Spinal cord (tissue), 10 donors: ENCODE data around the gene CWC25. TPM values are rescaled to one million over a fixed set of nuclear protein-coding genes. Genes with fewer than 3 reads are reported as not detected.
"Not testable (repeated sequence)": the region's sequence is repeated elsewhere in the genome, so short reads cannot be mapped to it uniquely, and the experiment has no call there.

Experiments
- DNase-seq, 6 donors: peaks; one replicate each; pipeline versions ENCODE4 v3.0.0 to v3.0.0-alpha.2; 2013 to 2015; ENCODE audit warnings: low spot score in 6 of 6, low read depth in 4 of 6
- H3K27ac ChIP-seq: one replicate; pipeline ENCODE4 v1.5.1; 2013; ENCODE audit warnings: low read depth, low read length, control low read depth
- H3K27me3 ChIP-seq: one replicate; pipeline ENCODE4 v1.6.1; 2013; ENCODE audit warnings: low read length; ENCODE audit not compliant: control insufficient read depth, insufficient read depth
- H3K36me3 ChIP-seq: one replicate; pipeline ENCODE4 v1.6.1; 2013; ENCODE audit warnings: low read length; ENCODE audit not compliant: control insufficient read depth, insufficient read depth
- H3K4me1 ChIP-seq: one replicate; pipeline ENCODE4 v1.6.1; 2013; ENCODE audit warnings: low read length; ENCODE audit not compliant: control insufficient read depth, insufficient read depth
- H3K4me3 ChIP-seq: one replicate; pipeline ENCODE4 v1.5.1; 2013; ENCODE audit warnings: low read depth, low read length, control low read depth
- H3K9me3 ChIP-seq: one replicate; pipeline ENCODE4 v1.6.1; 2013; ENCODE audit warnings: low read length; ENCODE audit not compliant: control insufficient read depth, insufficient read depth
- WGBS: methylation state at CpG from one replicate; pipeline ENCODE4 v1.1.5; 2013; ENCODE audit warnings: missing lambda C conversion rate; ENCODE audit not compliant: insufficient coverage; 5-methylcytosine and 5-hydroxymethylcytosine counted together
- polyA plus RNA-seq, 2 donors: library from polyadenylated mRNA; unstranded; fragments of 120-200 nt; gene quantifications; one replicate each; pipeline ENCODE4 v1.2.1, GENCODE V29; 2013; ENCODE audit not compliant: insufficient read length in 2 of 2
- total RNA-seq, 2 donors: library from RNA; depleted of rRNA in 1 of 2; stranded (reverse); fragments of 120-200 nt in 1 of 2; fragments of >200 nt in 1 of 2; gene quantifications; one replicate each; pipeline versions ENCODE4 v1.2.3 to v1.2.4, GENCODE V29; 2013 to 2014
- donor health status: healthy.

The CWC25 gene
- total and polyA plus RNA-seq, 4 donors: 8.2 to 21.2 (median 16.4) TPM

DNA sequence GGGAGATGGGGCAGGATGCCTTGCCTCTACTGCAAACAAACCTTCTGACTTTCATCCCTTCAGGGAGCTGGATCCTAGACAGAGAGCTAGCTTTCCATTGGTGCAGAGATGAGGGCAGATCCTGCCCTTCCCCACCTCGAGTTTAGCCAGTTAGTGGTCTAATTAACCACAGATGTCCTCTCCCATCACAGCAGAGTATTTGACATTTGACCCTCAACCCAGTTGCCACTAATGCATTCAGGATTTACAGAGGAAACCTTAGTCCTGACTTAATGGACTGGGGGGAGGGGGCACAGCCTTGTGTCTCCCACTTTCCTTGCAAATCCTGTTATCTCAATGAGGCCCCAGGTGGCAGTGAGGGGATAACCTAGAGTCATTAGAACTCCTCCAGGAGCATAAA, 35.9 kb downstream of the CWC25 start:
- DNase-seq: no peak
- 40% methylated on average over 1 of the region's 1 CpG for WGBS
- no peak overlapping the region for H3K27ac ChIP-seq
- H3K36me3 ChIP-seq: peaks cover 45% of the 10 kb centered on the region
- no peaks in the 10 kb centered on the region for H3K27me3 ChIP-seq
- no peak overlapping the region for H3K4me3 ChIP-seq
- no peaks in the 10 kb centered on the region for H3K9me3 ChIP-seq
- peaks cover 3% of the 10 kb centered on the region for H3K4me1 ChIP-seq

DNA sequence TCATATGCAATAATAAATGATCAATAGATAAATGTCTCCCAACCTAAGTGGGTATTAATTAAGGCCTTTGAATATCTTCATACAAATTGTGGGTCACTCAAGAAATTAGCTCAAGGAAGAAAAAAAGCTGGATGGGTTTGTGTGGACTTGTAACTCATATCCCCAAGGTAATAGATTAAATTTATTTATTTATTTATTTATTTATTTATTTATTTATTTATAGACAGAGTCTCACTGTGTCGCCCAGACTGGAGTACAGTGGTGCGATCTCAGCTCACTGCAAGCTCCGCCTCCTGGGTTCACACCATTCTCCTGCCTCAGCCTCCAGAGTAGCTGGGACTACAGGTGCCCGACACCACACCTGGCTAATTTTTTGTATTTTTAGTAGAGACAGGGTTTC, 37.1 kb downstream of the CWC25 start:
- WGBS: 100% methylated on average over 1 of the region's 4 CpGs
- H3K4me1 ChIP-seq, DNase-seq, H3K4me3 ChIP-seq, H3K9me3 ChIP-seq, H3K27ac ChIP-seq, H3K27me3 ChIP-seq: not testable (repeated sequence)
- peaks cover 53% of the 10 kb centered on the region for H3K36me3 ChIP-seq

DNA sequence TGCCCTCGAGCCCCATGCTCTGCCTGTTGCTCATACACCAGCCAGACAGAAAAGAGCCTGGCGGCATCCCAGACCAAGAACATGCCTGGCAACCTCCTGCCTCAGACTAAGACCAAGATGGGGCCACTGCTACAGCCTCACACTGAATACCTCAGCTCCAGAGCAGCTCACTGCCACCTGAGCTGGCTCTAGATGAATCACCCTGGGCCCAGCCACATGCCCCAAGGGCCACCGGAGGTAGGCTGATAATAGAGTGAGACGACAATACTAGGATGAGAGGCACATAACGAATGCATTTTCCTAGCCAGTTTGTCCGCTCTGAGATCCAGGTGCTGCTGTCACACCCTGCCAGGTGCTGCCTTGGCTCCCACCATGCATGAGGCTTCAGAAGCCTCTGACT, 38.7 kb downstream of the CWC25 start:
- Histone ChIP-seq H3K27ac (no peak overlapping the region), H3K9me3 (no peaks in the 10 kb centered on the region), H3K4me3 (no peak overlapping the region), H3K4me1 (peaks cover 3% of the 10 kb centered on the region), H3K36me3 (peaks cover 58% of the 10 kb centered on the region), H3K27me3 (no peaks in the 10 kb centered on the region)
- 91% methylated on average over 6 of the region's 6 CpGs for WGBS
- DNase-seq: no peak

DNA sequence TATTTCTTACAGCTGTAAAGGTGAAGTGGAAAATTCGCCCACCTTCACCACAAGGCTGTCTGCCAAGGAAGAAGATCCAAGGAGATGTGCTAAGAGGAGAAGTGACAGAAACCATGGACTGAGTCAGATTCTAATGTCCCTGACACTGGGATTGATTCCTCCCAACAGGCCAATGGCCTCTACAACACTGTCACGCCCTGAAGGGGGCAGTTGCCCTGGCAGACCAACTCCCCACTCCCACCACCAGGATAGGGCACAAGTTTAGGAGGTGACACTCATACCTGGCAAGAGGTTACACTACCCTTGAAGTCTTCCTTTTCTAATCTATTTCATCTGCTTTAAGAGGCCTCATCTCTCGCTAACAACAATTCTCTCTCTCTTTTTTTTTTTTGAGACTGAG, 41.9 kb downstream of the CWC25 start:
- no peak for DNase-seq
- Histone ChIP-seq H3K27ac (no peak overlapping the region), H3K9me3 (no peaks in the 10 kb centered on the region), H3K4me3 (no peak overlapping the region), H3K36me3 (peaks cover 90% of the 10 kb centered on the region), H3K27me3 (no peaks in the 10 kb centered on the region), H3K4me1 (no peaks in the 10 kb centered on the region)
- 96% methylated on average over 2 of the region's 3 CpGs for WGBS

DNA sequence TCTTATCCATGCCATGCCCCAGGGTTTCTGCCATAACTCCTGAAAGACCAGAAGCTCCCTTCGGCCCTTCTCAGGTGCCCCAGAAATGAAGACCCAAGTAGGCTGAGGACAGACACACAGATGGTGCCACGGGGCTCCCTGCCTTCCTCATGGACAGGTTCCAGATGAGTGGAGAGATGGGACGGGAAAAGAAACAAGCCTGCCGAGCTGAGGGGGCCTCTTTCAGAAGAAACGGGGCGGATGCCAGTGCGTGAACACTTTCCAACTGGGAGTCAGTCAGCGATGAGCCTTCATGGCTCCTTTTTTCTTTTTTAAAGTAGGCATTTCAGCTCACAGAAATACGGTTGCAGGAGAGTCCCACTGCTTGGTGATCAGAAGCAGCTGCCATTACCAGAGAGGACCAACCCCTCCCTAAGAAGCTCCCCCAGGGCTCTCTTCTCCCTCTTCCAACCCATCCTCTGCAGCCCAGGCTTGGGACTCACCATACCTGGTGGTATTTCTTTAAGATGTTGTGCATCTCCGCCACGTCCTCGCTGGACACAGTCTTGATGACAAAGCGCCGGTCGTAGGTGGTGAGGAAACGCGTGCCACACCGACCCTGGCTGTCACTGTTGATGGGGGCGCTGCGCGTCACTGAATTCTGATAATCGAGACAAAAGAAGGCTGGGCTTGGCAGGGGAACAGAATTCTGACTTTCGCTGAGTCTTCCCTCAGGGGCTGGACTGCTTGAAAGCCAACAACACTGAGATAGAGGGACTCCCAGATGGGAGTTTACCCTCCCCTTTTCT, 45.0 kb downstream of the CWC25 start:
- Histone ChIP-seq H3K27me3 (no peaks in the 10 kb centered on the region), H3K36me3 (peaks cover 99% of the 10 kb centered on the region), H3K4me3 (no peak overlapping the region), H3K9me3 (no peaks in the 10 kb centered on the region), H3K27ac (no peak overlapping the region), H3K4me1 (no peaks in the 10 kb centered on the region)
- peak in 1 of 6 donors; percentile 16 for DNase-seq
- 82% methylated on average over 22 of the region's 23 CpGs for WGBS

DNA sequence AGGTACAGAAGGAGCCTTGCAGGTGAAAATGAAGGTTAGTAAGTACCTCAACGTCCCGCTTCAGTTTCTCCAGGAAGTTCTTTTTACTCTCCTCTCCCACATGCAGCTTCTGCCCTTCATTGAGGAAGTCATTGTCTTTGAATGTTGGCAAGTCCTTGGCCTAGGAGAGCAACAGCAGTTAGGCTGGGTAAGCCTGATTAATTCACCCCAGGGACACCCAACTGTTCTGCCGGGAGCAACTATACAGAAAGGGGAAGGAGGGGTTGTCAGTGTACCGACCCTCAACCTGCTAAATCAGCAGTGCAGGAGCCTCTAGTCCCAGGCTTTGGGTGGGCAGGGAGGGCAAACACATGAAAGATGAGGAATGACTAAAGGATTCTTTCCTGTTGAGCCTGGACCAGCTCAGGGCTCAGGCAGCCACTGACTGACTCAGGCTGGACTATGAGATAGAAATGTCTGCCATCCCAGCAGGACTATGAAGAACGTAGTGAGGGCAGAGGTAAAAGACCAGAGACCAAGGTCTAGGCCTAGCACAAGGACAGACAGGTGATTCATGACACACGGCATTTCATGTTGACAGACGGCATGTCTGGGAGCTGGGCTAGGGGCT, 47.4 kb downstream of the CWC25 start:
- no peaks in the 10 kb centered on the region for H3K27me3 ChIP-seq
- H3K36me3 ChIP-seq: peaks cover 94% of the 10 kb centered on the region
- no peaks in the 10 kb centered on the region for H3K9me3 ChIP-seq
- H3K4me3 ChIP-seq: no peak overlapping the region
- DNase-seq: no peak
- H3K27ac ChIP-seq: no peak overlapping the region
- WGBS: 73% methylated on average over 5 of the region's 7 CpGs
- no peaks in the 10 kb centered on the region for H3K4me1 ChIP-seq

DNA sequence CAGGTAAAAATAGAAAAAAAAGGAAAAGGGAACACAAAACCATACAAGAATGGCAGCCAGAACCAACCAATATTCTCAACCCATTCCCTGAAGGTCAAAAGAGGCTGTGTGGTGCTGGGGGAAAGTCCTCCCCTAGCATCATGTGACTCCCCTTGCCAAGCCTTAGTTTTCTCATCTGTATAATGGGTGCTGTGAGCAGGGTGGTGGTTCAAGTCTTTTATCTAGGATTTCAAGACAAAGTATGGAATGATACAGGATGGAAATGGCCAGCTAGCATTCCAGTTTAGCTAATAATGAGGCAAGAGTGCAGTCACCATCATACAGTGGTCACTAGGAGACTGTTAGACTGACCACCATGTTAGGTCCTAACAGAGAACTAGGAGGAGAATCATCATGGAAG, 51.9 kb downstream of the CWC25 start:
- H3K27ac ChIP-seq: no peak overlapping the region
- no peak for DNase-seq
- no peaks in the 10 kb centered on the region for H3K4me1 ChIP-seq
- H3K9me3 ChIP-seq: no peaks in the 10 kb centered on the region
- no peak overlapping the region for H3K4me3 ChIP-seq
- no peaks in the 10 kb centered on the region for H3K27me3 ChIP-seq
- peaks cover 86% of the 10 kb centered on the region for H3K36me3 ChIP-seq

DNA sequence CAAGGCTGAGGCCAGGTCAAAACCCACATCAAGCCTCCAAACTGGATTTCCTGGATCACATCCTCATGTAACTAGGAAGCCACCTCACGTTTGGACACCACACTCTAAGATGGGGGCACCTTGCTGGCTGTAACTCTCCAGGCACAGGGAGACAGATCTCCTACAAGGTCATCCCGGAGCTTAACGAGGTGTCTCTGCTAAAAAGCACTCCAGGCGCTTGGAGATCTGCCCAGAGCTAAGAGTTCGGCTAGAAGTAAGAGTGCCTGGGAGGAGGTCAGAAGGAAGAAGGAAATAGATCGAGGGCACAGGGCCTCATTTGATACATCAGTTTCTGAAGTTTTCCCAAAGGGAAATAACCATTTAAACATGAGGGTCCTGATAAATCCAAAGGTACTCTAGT, 56.7 kb downstream of the CWC25 start:
- Histone ChIP-seq H3K27ac (no peak overlapping the region), H3K27me3 (no peaks in the 10 kb centered on the region), H3K36me3 (peaks cover 76% of the 10 kb centered on the region), H3K4me3 (no peak overlapping the region), H3K9me3 (no peaks in the 10 kb centered on the region), H3K4me1 (no peaks in the 10 kb centered on the region)
- no peak for DNase-seq
- 68% methylated on average over 5 of the region's 6 CpGs for WGBS

DNA sequence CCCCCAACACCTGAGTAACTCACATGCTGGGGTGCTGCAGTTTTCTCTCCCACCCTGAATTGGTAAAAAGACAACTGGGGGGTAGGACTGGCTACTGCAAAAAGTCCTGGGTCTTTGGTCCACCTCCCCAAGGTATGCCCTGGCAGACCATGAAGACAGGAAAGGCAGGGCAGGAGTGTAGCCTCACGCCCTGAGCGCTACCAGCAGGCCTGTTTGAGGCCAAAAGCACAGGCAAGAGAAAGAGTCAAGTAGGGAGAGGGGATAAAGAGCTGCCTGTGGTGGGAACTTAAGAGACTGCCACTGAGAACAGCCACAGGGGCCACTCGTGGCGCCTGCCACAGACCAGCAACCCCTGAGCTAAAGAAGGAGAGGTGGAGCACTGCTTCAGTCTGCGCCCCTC, 58.8 kb downstream of the CWC25 start:
- Histone ChIP-seq H3K36me3 (peaks cover 82% of the 10 kb centered on the region), H3K27ac (no peak overlapping the region), H3K4me3 (no peak overlapping the region), H3K27me3 (no peaks in the 10 kb centered on the region), H3K9me3 (no peaks in the 10 kb centered on the region), H3K4me1 (no peaks in the 10 kb centered on the region)
- 84% methylated on average over 5 of the region's 5 CpGs for WGBS
- DNase-seq: no peak

DNA sequence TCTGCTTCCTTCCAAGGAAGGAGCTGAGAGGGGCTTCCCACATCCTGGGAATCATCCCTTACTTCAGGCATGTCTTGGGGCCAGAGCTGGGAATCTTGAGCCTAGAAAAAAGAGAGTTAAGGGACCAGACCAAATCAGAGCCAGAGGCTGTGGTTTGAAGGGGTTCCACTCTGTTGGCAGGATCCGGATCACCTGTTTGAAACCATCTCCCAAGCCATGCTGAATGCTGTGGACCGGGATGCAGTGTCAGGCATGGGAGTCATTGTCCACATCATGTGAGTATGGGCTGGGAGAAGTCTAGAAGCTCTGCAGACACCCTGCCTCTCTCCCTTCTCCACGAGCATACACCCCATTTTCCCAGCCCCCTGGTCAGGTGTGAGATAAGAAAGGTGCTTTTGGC, 62.9 kb downstream of the CWC25 start:
- Histone ChIP-seq H3K36me3 (peaks cover 69% of the 10 kb centered on the region), H3K27me3 (no peaks in the 10 kb centered on the region), H3K27ac (no peak overlapping the region), H3K9me3 (no peaks in the 10 kb centered on the region), H3K4me3 (no peak overlapping the region), H3K4me1 (no peaks in the 10 kb centered on the region)
- no peak for DNase-seq
- WGBS: 92% methylated on average over 1 of the region's 3 CpGs
